Amniotic epithelial cell (primary cell): Measurements from ENCODE around the gene HYOU1.
"Not testable (repeated sequence)": the region's sequence is repeated elsewhere in the genome, so short reads cannot be mapped to it uniquely, and the experiment has no call there.

Experiments
- DNase-seq: peaks from one replicate; pipeline ENCODE4 v3.0.0-alpha.2; 2010; ENCODE audit warnings: low read depth

HYOU1 gene

DNA sequence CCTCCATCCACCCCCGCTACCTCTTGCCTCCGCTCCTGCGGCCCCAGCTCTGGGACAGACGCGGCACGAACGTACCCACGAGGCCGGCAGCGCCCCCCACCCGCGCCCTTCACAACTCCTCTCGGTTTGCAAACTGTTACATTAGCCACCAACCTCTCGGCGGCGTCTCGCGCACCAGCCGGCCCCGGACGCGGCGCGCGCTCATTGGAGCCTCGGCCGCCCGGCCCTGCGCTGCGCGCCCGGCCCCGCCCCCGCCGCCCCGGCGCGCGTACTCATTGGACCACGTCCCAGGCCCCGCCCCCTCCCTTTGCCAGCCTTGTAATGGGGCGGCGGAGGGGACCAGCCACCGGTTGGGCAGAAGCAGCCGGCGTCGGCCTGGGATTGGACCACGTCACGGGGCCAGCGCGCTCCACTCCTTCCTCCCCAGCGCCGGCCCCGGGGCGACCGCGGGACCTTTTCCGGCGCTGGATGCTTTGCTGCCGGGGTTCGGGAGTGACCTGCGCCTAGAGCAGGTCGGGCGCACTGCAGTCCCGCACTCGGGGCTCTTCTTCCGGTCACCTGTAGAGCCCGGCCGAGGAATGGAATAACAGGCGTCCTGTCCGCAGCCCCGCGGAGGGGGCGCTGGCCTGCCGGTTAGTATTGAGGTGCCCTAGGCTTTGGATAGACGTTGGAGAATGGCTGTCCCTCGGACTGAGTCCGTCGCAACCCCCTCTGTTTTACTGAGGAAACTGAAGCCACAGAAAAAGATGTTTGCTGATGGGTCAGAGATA lies at the start of gene HYOU1:
Gene HYOU1, minus strand, starts transcription at position 206 of the 770 bp plus-strand sequence. CDS start 1,045 bp downstream, outside the sequence.
- DNase-seq, result peak; percentile 92

GRCh38 chr11:119103793-119104192 lies 46.8 kb upstream of the HYOU1 start:
- DNase-seq, result peak; percentile 25

GRCh38 chr11:119103161-119103664 lies 46.2 kb upstream of the HYOU1 start:
- DNase-seq, result not testable (repeated sequence)

DNA sequence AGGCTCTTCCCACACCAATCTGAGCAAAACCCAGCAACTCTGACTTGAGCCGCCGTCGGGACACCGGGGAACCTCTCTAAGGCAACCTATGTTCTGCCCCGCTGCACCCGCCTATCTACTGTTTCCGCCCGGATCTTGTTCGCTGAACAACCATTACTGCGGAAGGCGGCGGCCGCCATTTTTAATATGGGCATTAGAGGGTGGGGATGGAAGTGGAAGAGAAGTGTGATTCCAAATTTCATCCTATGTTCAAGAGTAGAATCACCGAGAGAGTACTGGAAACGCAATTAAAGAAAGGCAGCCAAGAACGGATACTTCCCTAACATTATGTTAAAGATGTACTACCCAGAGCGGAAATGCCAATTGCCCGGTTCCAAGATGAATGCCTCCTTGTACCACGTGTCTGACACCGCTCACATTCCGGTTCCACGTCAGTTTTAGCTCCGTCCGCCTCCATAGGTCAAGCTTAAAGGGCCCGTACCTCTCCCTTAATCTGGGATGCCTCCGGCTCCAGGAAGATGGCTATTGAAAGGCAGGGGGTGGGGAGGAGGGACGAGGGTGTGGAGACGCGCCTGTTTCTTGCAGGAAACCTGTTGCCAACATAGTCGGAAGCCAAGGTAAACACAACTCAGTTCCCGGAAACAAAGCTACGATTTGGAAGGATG lies 44.9 kb upstream of the HYOU1 start, which contains the start of gene DPAGT1:
Gene DPAGT1, minus strand, starts transcription at position 95 of the 665 bp plus-strand sequence. CDS start 198 bp downstream, outside the sequence.
- DNase-seq, result peak; percentile 96

GRCh38 chr11:119100994-119101758 lies 44.2 kb upstream of the HYOU1 start:
- DNase-seq, result no peak

- DNase-seq, result peak; percentile 52
These were observed 43.4 kb upstream of the HYOU1 start for GRCh38 chr11:119100246-119100970.

GRCh38 chr11:119099711-119100110 lies 42.7 kb upstream of the HYOU1 start:
- DNase-seq, result no peak

DNA sequence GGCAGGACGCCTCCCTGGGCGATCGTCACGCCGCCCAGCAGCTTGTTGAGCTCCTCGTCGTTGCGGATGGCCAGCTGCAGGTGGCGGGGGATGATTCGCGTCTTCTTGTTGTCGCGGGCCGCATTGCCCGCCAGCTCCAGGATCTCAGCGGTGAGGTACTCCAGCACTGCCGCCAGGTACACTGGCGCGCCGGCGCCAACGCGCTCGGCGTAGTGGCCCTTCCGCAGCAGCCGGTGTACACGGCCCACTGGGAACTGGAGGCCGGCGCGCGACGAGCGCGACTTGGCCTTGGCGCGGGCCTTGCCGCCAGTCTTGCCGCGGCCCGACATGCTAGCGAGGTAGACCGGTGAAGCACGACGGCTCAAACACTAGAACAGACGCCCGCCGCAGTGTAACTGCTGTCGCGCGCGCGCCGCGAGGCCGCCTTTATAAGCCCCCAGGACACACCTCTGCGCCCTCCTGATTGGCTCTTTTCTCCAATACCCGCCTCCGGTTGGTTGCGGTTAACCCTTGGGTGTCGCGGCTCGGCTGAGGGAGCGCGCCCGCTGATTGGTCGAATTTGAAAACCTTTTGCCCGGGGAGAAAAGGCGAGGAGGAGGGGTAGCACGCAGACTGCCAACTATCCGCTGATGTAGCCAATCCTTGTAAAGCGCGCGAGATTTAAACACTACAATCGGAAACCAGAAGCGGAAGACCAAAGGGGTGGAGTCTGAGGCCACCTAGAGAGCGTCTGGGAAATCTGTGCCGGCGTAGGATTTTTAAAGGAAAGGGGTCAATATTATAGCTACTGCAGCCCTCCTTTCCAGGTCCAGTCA lies 38.3 kb upstream of the HYOU1 start:
- peak; percentile 99 for DNase-seq

DNA sequence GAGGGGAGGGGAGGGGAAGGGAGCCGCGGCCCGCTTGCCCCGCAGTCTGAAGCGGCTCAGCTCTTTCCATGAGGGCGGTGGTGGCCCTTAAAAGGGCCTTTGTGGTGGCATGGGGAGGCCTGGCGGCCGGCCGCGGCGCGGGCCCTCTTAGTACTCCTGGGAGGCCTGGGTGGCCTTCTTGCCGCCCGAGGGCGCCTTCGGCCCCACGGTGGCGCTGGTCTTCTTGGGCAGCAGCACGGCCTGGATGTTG lies 37.7 kb upstream of the HYOU1 start:
- peak; percentile 83 for DNase-seq

- DNase-seq, result peak; percentile 34
These were observed 37.2 kb upstream of the HYOU1 start for GRCh38 chr11:119093942-119094815.

- DNase-seq, result peak; percentile 27
These were observed 36.2 kb upstream of the HYOU1 start for GRCh38 chr11:119092880-119093842.

DNA sequence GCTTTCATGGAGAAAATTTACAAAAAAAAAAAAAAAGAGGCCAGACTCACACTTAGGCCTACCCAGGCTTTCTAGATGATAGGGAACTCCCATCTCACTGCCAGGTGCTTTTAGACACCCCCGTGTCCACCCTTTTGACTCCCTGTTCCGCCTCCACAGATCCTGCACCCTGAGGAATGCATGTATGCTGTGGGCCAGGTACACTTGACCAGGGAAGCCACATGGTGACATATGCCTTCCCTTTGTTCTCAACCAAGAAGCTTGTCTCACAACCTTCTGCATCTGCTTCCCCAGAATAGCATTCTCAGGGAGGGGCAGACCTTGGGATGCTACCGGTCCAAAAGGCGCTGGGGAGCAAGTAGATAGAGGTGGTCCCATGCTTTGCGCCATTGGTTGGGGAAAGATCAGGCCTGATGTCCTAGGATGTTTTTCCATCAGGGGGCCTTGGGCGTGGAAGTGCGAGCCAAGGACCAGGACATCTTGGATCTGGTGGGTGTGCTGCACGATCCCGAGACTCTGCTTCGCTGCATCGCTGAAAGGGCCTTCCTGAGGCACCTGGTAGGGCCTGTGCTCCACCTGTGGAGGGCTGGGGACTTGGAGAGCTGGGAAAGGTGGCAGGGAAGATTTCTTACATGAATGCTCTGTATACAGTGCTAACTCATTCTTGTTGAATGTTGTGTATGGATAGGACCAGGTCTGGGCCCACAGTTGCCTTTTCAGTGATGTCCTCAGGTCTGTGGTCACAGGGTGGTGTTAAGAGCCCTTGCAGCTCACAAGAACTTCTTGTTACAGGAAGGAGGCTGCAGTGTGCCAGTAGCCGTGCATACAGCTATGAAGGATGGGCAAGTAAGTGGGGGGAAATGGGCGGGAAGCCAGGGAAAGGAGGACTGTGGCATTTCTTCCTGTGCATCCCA lies 35.2 kb upstream of the HYOU1 start:
- DNase-seq, result no peak

DNA sequence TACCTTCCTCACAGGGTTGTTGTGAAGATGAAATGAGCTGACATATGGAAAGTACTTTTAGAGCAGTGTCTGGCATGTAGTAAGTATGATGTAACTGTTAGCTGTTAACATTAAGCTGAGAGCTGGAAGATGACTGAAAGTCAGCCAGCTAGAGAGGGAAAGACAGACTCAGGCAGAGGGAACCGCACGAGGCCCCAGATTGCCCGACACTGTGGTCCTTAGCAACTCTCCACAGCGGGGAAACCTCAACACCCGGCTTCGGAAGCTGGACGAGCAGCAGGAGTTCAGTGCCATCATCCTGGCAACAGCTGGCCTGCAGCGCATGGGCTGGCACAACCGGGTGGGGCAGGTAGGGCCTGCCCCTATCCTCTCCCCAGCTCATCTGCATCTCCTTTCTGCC lies 34.2 kb upstream of the HYOU1 start:
- peak; percentile 29 for DNase-seq

DNA sequence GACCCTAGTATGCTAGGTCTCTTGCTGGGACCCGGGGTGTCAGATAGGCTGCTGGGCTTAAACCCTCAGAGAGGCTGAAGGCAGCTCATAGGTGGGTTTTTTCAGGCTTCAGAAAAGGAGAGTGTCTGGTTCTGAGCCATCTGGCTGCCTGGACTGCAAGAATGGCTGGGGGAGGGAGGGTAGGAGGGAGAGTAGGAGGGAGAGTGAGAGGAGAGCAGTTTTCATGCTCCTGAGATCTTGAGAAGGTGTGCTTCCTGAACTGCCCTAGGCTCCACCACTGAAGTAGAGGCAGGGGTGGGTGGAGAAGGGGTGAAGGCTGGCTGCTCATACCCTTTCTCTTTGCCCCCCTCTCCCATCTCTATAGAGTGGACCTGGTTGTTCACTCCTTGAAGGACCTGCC lies 32.3 kb upstream of the HYOU1 start:
- no peak for DNase-seq

DNA sequence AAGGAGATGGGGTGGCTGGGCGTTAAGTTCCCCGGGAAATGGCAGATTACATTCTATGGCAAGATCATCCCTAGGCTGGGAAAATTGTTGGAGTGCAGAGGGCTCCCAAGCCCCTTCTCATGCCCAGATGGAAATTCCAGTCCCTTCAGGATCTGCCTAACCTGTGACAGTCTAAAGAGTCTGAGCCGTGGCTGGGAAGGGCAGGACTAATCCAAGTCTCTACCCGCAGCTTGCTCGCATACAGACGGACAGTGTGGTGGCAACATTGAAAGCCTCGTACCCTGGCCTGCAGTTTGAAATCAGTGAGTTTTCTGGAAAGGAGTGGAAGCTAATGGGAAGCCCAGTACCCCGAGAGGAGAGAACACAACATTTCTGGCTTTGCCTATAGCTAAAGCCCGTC lies 31.4 kb upstream of the HYOU1 start:
- DNase-seq, result no peak

GRCh38 chr11:119087747-119088241 lies 30.8 kb upstream of the HYOU1 start:
- no peak for DNase-seq

DNA sequence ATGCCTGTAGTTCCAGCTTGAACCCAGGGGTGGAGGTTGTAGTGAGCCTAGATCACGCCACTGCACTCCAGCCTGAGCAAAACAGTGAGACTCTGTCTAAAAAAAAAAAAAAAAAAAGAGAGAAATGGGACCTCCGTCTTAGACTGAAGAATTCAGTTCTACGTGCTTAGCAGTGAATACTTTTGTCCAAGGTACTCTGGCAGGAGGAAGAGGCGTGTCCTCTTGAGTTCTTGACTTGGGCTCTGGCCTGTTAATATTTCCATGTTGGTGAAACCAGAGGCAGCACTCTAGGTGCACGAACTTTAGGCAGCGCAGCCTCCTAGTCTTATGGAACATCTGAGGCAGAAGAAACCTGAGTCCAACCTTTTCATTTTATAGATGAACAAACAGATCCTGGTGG lies 30.1 kb upstream of the HYOU1 start:
- DNase-seq, result no peak

GRCh38 chr11:119085437-119085847 lies 28.4 kb upstream of the HYOU1 start:
- DNase-seq, result peak; percentile 26
